ENCODE data around the gene RGL2.
"Not testable (repeated sequence)": the region's sequence is repeated elsewhere in the genome, so short reads cannot be mapped to it uniquely, and the experiment has no call there.

The RGL2 gene

DNA sequence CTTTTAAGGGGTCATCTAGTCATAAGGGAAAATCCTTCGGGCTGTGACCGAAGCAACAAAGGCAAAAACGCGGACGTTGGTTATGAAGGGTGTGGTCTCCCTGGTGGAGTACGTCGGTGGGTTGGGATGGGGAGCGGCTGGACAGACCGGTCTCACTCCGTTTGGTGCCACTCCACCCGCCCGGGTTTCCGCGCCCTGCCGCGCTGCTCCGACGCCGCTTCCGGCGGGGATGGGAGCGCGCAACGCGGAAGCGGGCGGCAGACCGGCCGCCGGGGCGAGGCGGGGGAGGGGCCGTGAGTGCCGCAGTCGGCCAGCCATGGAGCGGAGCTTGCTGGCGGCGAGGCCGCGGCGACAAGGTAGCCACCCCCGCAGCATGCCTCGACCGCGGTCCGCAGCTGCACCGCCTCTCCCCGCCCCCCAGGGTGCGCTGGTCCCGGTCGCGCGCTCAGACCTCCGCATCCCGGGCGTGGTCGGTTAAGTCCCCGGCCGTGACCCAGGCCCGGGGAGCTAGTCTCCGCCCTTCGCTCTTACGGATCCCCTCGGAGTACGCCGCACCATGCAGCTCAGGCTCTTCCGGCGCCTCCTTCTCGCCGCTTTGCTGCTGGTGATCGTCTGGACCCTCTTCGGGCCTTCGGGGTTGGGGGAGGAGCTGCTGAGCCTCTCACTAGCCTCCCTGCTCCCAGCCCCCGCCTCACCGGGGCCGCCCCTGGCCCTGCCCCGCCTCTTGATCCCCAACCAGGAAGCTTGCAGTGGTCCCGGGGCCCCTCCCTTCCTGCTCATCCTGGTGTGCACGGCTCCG, 21.7 kb downstream of the RGL2 start, which contains the start of gene B3GALT4:
B3GALT4 (plus strand) TSS at position 260 of the 799 bp plus-strand sequence; CDS start at position 557, 297 bp downstream.
- FAIRE-seq (peak; percentile 87), DNase-seq (ENCODE audit: insufficient read length, low spot score) (peak; percentile 39)

GRCh38 chr6:33276581-33276863, 22.2 kb downstream of the RGL2 start:
- DNase-seq (ENCODE audit: insufficient read length, low spot score): no peak
- no peak for FAIRE-seq

GRCh38 chr6:33275795-33276580, 22.8 kb downstream of the RGL2 start:
- not testable (repeated sequence) for FAIRE-seq; DNase-seq (ENCODE audit: insufficient read length, low spot score)

DNA sequence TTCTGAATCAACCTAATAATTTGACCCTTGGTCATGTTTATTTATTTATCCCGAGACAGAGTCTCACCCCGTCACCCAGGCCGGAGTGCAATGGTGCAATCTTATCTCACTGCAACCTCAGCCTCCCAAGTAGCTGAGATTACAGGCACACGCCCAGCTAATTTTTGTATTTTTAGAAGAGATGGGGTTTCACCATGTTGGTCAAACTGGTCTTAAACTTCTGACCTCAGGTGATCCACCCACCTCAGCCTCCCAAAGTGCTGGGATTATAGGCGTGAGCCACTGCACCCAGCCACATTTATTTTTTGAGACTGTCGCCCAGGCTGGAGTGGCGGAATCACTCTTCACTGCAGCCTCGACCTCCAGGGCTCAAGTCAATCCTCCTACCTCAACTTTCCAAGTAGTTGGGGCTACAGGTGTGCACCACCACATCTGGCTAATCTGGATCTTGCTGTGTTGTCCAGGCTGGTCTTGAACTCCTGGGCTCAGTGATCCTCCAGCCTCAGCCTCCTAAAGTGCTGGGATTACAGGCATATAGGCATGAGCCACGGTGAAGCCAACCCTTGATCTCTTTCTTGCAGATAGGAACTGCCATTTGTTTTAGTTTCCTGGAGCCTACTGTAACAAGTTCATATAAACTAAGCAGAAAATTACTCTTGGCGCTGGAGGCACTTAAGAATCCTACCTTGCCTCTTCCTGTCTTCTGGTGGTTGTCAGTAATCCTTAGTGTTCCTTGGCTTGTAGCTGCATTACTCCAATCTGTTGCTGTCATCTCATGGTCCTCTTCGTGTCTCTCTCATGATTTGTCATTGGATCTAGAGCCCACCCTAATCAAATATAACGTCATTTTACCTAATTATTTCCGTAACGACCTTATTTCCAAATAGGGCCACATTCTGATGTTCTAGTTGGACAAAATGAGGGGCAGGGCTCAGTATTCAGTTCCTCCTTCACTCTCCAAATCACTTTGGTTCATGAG, 24.5 kb downstream of the RGL2 start:
- FAIRE-seq (no peak), DNase-seq (ENCODE audit: insufficient read length, low spot score) (no peak)

- FAIRE-seq: no peak
- no peak for DNase-seq (ENCODE audit: insufficient read length, low spot score)
Observed at GRCh38 chr6:33273129-33273923, 25.4 kb downstream of the RGL2 start.

- no peak for FAIRE-seq
- DNase-seq (ENCODE audit: insufficient read length, low spot score): no peak
Observed at GRCh38 chr6:33272275-33273128, 26.2 kb downstream of the RGL2 start.

DNA sequence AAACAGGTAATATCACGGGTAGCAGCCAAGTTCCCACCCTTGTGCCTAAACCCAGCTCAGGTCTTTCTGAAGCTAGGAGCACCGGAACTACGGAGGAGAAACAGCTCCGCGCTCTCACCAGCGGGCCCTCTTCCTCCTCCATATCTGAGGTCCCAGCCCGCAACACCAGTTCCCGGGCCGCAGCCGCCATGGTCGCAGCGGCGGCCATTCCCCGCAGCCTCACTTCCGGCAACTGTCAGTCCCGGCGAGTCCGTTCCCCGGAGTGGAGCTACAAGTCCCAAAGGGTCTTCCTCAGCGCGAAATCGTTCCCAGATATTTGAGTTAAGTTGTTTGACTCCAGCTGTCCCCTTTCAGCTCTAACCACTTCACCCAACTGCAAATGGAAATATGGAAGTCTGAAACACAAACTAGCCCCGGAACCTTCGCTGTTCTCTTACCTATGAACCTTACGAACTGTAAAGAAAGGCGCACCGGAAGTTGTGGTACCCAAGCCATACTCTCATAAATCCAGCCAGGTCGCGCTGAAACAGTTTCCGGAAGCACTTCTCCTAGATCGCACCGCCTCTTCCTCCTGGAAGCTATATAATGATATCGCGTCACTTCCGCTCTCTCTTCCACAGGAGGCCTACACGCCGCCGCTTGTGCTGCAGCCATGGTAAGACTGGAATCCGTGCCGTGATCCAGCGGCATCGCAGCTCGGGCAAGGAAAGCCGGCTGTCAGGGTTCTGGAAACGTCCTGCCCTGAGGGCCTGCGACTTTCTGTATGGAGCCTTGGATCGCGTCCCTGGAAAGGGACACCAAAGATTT, 27.1 kb downstream of the RGL2 start, which contains the start of the genes RPS18 and VPS52:
RPS18 (plus strand) TSS at position 608 of the 807 bp plus-strand sequence; CDS start at position 653, 45 bp downstream.
VPS52 (minus strand) TSS at position 409 of the 807 bp plus-strand sequence; CDS start at position 208, 201 bp downstream.
- peak; percentile 52 for FAIRE-seq
- DNase-seq (ENCODE audit: insufficient read length, low spot score): peak; percentile 90

DNA sequence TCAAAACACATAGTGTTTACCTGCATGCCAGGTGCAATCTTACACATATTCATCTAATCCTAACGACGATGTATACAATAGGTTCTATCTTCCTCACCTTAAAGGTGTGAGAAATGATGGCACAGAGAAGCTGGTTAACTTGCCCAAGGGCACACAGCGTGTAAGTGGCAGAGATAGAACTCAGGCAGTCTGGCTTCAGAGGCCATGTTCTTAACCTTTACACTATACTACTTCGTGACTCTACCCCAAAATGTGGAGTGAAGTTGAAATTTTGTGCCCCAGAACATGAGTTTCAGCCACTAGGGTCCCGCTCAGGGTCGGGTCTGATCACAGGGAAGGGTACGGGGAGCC, 27.6 kb downstream of the RGL2 start:
- FAIRE-seq (no peak), DNase-seq (ENCODE audit: insufficient read length, low spot score) (no peak)

GRCh38 chr6:33264015-33264414, 34.7 kb downstream of the RGL2 start:
- FAIRE-seq: peak; percentile 51

DNA sequence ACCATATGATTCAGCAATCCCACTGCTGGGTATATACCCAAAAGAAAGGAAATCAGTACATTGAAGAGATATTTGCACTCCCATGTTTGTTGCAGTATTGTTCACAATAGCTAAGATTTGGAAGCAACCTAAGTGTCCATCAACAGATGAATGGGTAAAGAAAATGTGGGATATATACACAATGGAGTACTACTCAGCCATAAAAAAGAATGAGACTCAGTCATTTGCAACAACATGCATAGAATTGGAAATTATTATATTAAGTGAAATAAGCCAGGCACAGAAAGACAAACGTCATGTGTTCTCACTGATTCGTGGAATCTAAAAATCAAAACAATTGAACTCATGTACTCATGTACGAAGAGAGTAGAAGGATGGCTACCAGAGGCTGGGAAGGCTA, 36.3 kb downstream of the RGL2 start:
- not testable (repeated sequence) for FAIRE-seq; DNase-seq (ENCODE audit: insufficient read length, low spot score)

More at GRCh38 chr6:33264015-33264414, 34.7 kb downstream of the RGL2 start:
- no peak for DNase-seq (ENCODE audit: insufficient read length, low spot score)

DNA sequence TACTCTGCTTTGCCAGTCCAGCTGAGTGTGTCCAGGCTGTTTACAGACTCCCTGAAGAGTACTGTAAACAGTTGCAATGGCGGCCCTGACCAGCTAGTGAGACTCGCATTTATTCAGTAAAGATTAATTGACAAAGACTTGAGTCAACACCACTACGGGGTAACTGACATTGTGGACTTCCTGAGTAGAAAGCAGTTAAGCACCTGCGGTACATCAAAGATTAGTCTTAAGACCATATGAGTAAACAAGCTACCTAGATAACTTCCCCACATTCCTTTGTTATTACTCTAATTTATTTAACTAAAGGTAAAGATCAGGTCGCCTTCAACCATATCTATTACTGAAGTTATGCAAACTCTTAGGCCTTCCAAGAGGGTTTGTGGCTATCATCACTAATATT, 39.7 kb downstream of the RGL2 start:
- no peak for DNase-seq (ENCODE audit: insufficient read length, low spot score)
- no peak for FAIRE-seq

DNA sequence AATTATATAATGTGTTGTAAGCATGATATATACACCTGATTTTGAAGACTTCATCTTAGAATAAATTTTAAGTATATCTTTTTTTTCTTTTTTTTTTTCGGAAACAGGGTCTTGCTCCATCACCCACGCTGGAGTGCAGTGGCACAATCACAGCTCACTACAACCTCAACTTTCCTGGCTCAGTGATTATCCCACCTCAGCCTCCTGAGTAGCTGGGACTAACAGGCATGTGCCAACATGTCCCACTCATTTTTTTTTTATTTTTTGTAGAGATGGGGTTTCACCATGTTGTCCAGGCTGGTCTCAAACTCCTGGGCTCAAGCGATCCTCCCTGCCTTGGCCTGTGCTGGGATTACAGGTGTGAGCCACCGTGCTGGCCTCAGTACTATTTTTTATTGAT, 44.2 kb downstream of the RGL2 start:
- FAIRE-seq: no peak
- DNase-seq (ENCODE audit: insufficient read length, low spot score): no peak

- FAIRE-seq (no peak), DNase-seq (ENCODE audit: insufficient read length, low spot score) (no peak)
Observed at GRCh38 chr6:33252759-33253158, 46.0 kb downstream of the RGL2 start.

DNA sequence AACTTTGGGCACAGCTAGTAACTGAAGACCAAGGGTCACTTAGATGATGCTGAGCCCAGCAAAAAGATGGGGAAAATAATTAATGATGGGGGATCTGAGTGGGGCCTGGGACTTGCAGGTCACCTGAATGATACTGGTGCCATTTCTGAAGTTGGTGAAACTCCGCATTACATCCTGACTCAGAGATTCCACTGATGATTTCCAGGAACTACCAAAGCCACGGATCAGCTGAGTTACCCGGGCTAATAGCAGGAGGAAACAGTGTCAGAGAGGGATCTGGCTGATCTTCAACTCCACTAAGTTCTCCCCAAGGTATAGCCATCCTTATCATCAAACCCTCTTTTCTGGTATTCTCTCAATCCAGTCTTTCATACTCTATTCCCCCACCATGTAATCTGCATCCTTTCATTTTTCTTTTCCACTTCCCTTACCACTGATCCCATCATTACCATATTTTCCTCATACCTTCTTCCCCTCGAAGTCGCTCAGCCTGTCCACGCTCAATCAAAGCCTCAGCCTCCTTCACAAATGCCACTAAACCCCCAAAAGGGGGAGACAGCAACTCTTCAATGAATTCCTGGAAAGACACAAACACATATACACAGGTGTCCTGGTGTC, 47.2 kb downstream of the RGL2 start:
- DNase-seq (ENCODE audit: insufficient read length, low spot score) (no peak), FAIRE-seq (no peak)

- no peak for DNase-seq (ENCODE audit: insufficient read length, low spot score)
- no peak for FAIRE-seq
Observed at GRCh38 chr6:33250731-33251130, 48.0 kb downstream of the RGL2 start.

DNA sequence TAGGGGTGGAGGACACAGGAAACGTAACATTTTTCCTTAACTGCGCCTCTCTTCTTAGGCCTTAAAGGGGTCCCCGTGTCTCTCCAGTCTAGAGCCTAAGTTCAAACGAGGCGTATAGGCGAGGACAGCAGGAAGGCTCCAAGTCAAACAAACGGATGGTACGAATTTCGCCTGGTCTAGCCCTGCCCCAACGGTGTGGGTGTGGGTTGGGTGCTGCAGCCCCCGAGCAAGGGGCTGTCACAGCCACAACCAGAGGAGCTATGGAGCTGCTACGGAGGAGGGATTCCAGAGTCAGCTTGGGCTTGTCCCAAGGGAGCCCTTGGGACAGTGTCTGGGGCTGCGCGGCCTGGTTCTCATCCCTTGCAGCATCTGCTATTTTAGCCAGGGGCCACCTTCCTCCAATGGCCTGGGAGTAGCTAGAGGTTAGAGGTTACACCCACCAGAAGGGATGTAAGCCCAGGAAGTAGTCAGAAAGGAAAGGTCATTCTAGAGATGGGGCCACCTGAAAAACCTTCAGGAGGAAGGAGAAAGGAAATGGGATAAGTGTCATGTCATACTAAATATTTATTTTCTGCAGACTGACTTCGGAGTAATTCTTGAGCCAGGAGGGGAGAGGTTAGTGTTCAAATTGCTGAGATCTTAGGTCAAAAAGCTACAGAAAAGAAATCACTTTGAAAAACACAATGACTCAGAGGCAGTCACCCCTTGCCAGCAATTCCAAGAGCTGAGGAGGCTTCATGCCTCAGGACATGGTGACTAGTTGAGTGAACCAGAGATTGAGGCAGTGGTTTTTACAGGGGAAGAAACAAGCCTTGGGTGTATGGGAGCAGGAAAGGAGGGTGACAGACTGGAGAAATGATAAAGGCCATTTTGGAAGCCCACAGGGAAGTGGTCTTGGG, 48.8 kb downstream of the RGL2 start:
- FAIRE-seq (no peak), DNase-seq (ENCODE audit: insufficient read length, low spot score) (no peak)

All from HTR-8/SVneo (cell line).